HCT116 (cell line): ENCODE results near the gene ASMTL. TPM values are rescaled to one million over a fixed set of nuclear protein-coding genes. Genes with fewer than 3 reads are reported as not detected.
A peak's percentile ranks its signal among the peaks of the same experiment; 100 is the strongest.

Experiments
- ATAC-seq: fragments of 200-7000 bp; cut with Tn5 transposase; 2 replicates; pipeline ENCODE4 v1.9.1; 2020; ENCODE audit warnings: mild to moderate bottlenecking, moderate library complexity
- BruUV-seq: library from RNA; stranded (reverse); fragments of 400-500 nt; replicated peaks from 2 replicates; lab custom pipeline; 2021; lab: Mats Ljungman, UMichigan
- CTCF ChIA-PET: fragments of 300-600 bp; sonication (Branson Sonifier 250); formaldehyde crosslinking; loops from one replicate; lab custom pipeline; 2021; ENCODE audit warnings: antibody characterized with exemption; lab: Charles Lee
- POLR2A ChIA-PET: fragments of 300-600, 350-600 bp; sonication (Branson Sonifier 250); formaldehyde crosslinking; loops from one replicate; lab custom pipeline; 2021; ENCODE audit warnings: antibody characterized with exemption; lab: Charles Lee
- RAD21 ChIA-PET, 2 experiments: fragments of 300-600 bp; sonication (Branson Sonifier 250); formaldehyde crosslinking; loops; one replicate each; lab custom pipeline; 2023; ENCODE audit warnings: low total read pairs in 2 of 2; ENCODE audit not compliant: uncharacterized antibody in 2 of 2, unreplicated experiment in 2 of 2, low non-redundant PET in 1 of 2; lab: Charles Lee
- DNase-seq: peaks from one replicate; pipeline ENCODE4 v3.0.0-alpha.2; 2010; ENCODE audit warnings: low read depth, low spot score
- H2AFZ ChIP-seq: fragments of 200-600 bp; shearing (Covaris generic), sonication (generic); 2 replicates; pipeline ENCODE4 v1.6.1; 2017; ENCODE audit warnings: low read depth, mixed run types, mixed read lengths, antibody characterized with exemption, low read length; ENCODE audit not compliant: poor library complexity, severe bottlenecking
- H3K27ac ChIP-seq: 2 replicates; pipeline ENCODE4 v1.5.1; 2012; ENCODE audit warnings: low read depth, low read length
- H3K27me3 ChIP-seq: fragments of 200-600 bp; sonication (generic); 2 replicates; pipeline ENCODE4 v1.6.1; 2016; ENCODE audit warnings: mixed run types, low read length, mixed read lengths; ENCODE audit not compliant: insufficient read depth
- H3K36me3 ChIP-seq, 2 experiments: fragments of 200-500 bp in 1 of 2; fragments of 200-600 bp in 1 of 2; sonication (Bioruptor generic) in 1 of 2; sonication (generic) in 1 of 2; 2 replicates each; pipeline versions ENCODE4 v1.5.1 to v1.6.1; 2014 to 2016; ENCODE audit warnings: low read length in 2 of 2, inconsistent platforms in 1 of 2, mixed read lengths in 1 of 2, mixed run types in 1 of 2; ENCODE audit not compliant: insufficient read depth in 2 of 2, control insufficient read depth in 1 of 2
- H3K4me1 ChIP-seq, 2 experiments: fragments of 200-600 bp in 1 of 2; sonication (generic) in 1 of 2; 2 replicates each; pipeline versions ENCODE4 v1.5.1 to v1.6.1; 2012 to 2017; ENCODE audit warnings: low read length in 2 of 2, inconsistent platforms in 1 of 2, mild to moderate bottlenecking in 1 of 2, mixed read lengths in 1 of 2, mixed run types in 1 of 2, moderate library complexity in 1 of 2; ENCODE audit not compliant: insufficient read depth in 2 of 2, control insufficient read depth in 1 of 2
- H3K4me2 ChIP-seq: fragments of 200-600 bp; sonication (generic); 2 replicates; pipeline ENCODE4 v1.6.1; 2017; ENCODE audit warnings: mixed run types, low read length, mixed read lengths
- H3K4me3 ChIP-seq, 2 experiments: fragments of 200-600 bp in 1 of 2; sonication (generic) in 1 of 2; replicated peaks in 1 of 2; 2 replicates each; pipeline ENCODE4 v1.5.1; 2011 to 2016; ENCODE audit warnings: low read length in 2 of 2, control low read depth in 1 of 2, low read depth in 1 of 2, mild to moderate bottlenecking in 1 of 2, mixed read lengths in 1 of 2, mixed run types in 1 of 2
- H3K79me2 ChIP-seq: fragments of 200-600 bp; sonication (generic); 2 replicates; pipeline ENCODE4 v1.6.1; 2017; ENCODE audit warnings: mild to moderate bottlenecking, mixed run types, low read length, moderate library complexity, mixed read lengths; ENCODE audit not compliant: insufficient read depth
- H3K9ac ChIP-seq: fragments of 200-600 bp; sonication (generic); 2 replicates; pipeline ENCODE4 v1.6.1; 2016; ENCODE audit warnings: low read length, mixed read lengths
- H3K9me2 ChIP-seq: fragments of 200-600 bp; sonication (generic), shearing (Covaris generic); 2 replicates; pipeline ENCODE4 v1.6.1; 2017; ENCODE audit warnings: mixed run types, mild to moderate bottlenecking, moderate library complexity; ENCODE audit not compliant: insufficient read depth
- H3K9me3 ChIP-seq, 2 experiments: fragments of 200-500 bp in 1 of 2; fragments of 200-600 bp in 1 of 2; sonication (Bioruptor generic) in 1 of 2; sonication (generic) in 1 of 2; 2 replicates each; pipeline ENCODE4 v1.6.1; 2014 to 2017; ENCODE audit warnings: low read length in 2 of 2, mixed read lengths in 2 of 2, inconsistent platforms in 1 of 2, low read depth in 1 of 2, mild to moderate bottlenecking in 1 of 2, mixed run types in 1 of 2, moderate library complexity in 1 of 2; ENCODE audit not compliant: control insufficient read depth in 1 of 2, insufficient read depth in 1 of 2
- H4K20me1 ChIP-seq: fragments of 200-600 bp; sonication (generic), shearing (Covaris generic); 2 replicates; pipeline ENCODE4 v1.6.1; 2017; ENCODE audit warnings: mixed run types, mild to moderate bottlenecking, moderate library complexity; ENCODE audit not compliant: insufficient read depth
- EGR1 ChIP-seq: IDR thresholded peaks from 2 replicates; pipeline ENCODE4 v1.6.1; 2012; ENCODE audit warnings: low read depth
- EZH2 ChIP-seq: fragments of 200-600 bp; sonication (generic); IDR thresholded peaks from 2 replicates; pipeline ENCODE4 v1.6.1; 2017; ENCODE audit warnings: antibody characterized with exemption, mixed run types
- EZH2phosphoT487 ChIP-seq: fragments of 200-600 bp; IDR thresholded peaks from 2 replicates; pipeline ENCODE4 v1.6.1; 2018; ENCODE audit warnings: antibody characterized with exemption, borderline replicate concordance
- JUND ChIP-seq: IDR thresholded peaks from 2 replicates; pipeline ENCODE4 v1.6.1; 2012
- POLR2A ChIP-seq: IDR thresholded peaks from 2 replicates; pipeline ENCODE4 v1.7.0; 2011; ENCODE audit warnings: borderline replicate concordance; ENCODE audit not compliant: insufficient read depth, insufficient read length; ENCODE audit errors: extremely low read depth
- SP1 ChIP-seq: IDR thresholded peaks from 2 replicates; pipeline ENCODE4 v1.6.1; 2012; ENCODE audit warnings: low read depth
- SRF ChIP-seq: IDR thresholded peaks from 2 replicates; pipeline ENCODE4 v1.6.1; 2012; ENCODE audit warnings: low read depth
- ZFX ChIP-seq: fragments of 450-650 bp; IDR thresholded peaks from 2 replicates; pipeline ENCODE4 v1.6.1; 2017
- ZNF274 ChIP-seq: fragments of 200-500 bp; sonication (Bioruptor generic); IDR thresholded peaks from 2 replicates; pipeline ENCODE4 v1.6.1; 2014; ENCODE audit warnings: mild to moderate bottlenecking, low read depth, low read length, inconsistent platforms
- intact Hi-C: fragments of 100-400 bp; cut with micrococcal nuclease; formaldehyde crosslinking; loops from 2 replicates; pipeline ENCODE4 v1.10.0; 2022
- total RNA-seq: library from RNA; stranded (reverse); gene quantifications from one replicate; pipeline ENCODE4 v1.2.1, GENCODE V29; 2021; ENCODE audit not compliant: unreplicated experiment
- TF ChIP-seq, protein P1 (sequence below): IDR thresholded peaks from 2 replicates; pipeline ENCODE4 v1.6.1; 2012
- TF ChIP-seq, protein P2 (sequence below), 3 experiments: fragments of 200-600 bp in 1 of 3; sonication (generic) in 1 of 3; IDR thresholded peaks in 2 of 3; conservative IDR thresholded peaks in 1 of 3; 2 replicates each; pipeline ENCODE4 v1.5.1; 2012 to 2017; ENCODE audit warnings: low read depth in 2 of 3, low read length in 2 of 3, antibody characterized with exemption in 1 of 3, borderline replicate concordance in 1 of 3, control low read depth in 1 of 3, mild to moderate bottlenecking in 1 of 3, mixed read lengths in 1 of 3, mixed run types in 1 of 3, moderate library complexity in 1 of 3; ENCODE audit not compliant: insufficient read depth in 1 of 3
- TF ChIP-seq, protein P3 (sequence below): IDR thresholded peaks from 2 replicates; pipeline ENCODE4 v1.6.1; 2012; ENCODE audit warnings: low read depth
- TF ChIP-seq, protein P4 (sequence below): IDR thresholded peaks from 2 replicates; pipeline ENCODE4 v1.6.1; 2012
- TF ChIP-seq, protein P5 (sequence below): IDR thresholded peaks from 2 replicates; pipeline ENCODE4 v1.6.1; 2011; ENCODE audit warnings: mild to moderate bottlenecking, low read length, moderate library complexity; ENCODE audit not compliant: insufficient replicate concordance; ENCODE audit errors: extremely low read depth

ASMTL gene
- total RNA-seq, 1 experiment from 2014 or later: 59.6 TPM

DNA sequence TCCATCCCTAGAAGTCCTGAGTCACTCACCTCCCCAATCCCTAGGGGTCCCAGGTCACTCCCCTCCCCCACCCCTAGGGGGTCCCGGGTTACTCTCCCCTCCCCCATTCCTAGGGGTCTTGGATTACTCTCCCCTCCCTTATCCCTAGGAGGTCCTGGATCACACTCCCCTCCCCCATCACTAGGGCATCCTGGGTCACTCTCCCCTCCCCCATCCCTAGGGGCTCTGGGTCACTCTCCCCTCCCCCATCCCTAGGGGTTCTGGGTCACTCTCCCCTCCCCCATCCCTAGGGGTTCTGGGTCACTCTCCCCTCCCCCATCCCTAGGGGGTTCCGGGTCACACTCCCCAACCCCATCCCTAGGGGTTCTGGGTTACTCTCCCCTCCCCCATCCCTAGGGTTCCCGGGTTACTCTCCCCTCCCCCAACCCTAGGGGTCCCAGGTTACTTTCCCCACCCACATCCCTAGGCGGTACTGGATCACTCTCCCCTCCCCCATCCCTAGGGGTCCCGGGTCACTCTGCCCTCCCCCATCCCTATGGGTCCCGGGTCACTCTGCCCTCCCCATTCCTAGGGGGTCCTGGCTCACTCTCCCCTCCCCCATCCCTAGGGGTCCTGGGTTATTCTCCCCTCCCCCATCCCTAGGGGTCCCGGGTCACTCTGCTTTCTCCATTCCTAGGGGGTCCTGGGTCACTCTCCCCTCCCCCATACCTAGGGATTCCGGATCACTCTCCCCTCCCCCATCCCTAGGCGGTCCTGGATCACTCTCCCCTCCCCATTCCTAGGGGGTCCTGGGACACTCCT is 2.1 kb downstream of the ASMTL start:
- no peak for TF ChIP-seq JUND
- TF ChIP-seq, protein P1, sequence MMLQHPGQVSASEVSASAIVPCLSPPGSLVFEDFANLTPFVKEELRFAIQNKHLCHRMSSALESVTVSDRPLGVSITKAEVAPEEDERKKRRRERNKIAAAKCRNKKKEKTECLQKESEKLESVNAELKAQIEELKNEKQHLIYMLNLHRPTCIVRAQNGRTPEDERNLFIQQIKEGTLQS: no peak
- no peak for TF ChIP-seq ZFX
- TF ChIP-seq, protein P2, sequence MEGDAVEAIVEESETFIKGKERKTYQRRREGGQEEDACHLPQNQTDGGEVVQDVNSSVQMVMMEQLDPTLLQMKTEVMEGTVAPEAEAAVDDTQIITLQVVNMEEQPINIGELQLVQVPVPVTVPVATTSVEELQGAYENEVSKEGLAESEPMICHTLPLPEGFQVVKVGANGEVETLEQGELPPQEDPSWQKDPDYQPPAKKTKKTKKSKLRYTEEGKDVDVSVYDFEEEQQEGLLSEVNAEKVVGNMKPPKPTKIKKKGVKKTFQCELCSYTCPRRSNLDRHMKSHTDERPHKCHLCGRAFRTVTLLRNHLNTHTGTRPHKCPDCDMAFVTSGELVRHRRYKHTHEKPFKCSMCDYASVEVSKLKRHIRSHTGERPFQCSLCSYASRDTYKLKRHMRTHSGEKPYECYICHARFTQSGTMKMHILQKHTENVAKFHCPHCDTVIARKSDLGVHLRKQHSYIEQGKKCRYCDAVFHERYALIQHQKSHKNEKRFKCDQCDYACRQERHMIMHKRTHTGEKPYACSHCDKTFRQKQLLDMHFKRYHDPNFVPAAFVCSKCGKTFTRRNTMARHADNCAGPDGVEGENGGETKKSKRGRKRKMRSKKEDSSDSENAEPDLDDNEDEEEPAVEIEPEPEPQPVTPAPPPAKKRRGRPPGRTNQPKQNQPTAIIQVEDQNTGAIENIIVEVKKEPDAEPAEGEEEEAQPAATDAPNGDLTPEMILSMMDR (IDR thresholded peaks at IDR 0.05 in 2 of 3, conservative IDR thresholded peaks at IDR 0.05 in 1 of 3; ENCODE audit: borderline replicate concordance in 1 of 3, insufficient read depth in 1 of 3, low read depth in 2 of 3, low read length in 2 of 3): no peak
- TF ChIP-seq SP1: no peak
- no peak for TF ChIP-seq POLR2A
- TF ChIP-seq EZH2: no peak
- TF ChIP-seq, protein P3, sequence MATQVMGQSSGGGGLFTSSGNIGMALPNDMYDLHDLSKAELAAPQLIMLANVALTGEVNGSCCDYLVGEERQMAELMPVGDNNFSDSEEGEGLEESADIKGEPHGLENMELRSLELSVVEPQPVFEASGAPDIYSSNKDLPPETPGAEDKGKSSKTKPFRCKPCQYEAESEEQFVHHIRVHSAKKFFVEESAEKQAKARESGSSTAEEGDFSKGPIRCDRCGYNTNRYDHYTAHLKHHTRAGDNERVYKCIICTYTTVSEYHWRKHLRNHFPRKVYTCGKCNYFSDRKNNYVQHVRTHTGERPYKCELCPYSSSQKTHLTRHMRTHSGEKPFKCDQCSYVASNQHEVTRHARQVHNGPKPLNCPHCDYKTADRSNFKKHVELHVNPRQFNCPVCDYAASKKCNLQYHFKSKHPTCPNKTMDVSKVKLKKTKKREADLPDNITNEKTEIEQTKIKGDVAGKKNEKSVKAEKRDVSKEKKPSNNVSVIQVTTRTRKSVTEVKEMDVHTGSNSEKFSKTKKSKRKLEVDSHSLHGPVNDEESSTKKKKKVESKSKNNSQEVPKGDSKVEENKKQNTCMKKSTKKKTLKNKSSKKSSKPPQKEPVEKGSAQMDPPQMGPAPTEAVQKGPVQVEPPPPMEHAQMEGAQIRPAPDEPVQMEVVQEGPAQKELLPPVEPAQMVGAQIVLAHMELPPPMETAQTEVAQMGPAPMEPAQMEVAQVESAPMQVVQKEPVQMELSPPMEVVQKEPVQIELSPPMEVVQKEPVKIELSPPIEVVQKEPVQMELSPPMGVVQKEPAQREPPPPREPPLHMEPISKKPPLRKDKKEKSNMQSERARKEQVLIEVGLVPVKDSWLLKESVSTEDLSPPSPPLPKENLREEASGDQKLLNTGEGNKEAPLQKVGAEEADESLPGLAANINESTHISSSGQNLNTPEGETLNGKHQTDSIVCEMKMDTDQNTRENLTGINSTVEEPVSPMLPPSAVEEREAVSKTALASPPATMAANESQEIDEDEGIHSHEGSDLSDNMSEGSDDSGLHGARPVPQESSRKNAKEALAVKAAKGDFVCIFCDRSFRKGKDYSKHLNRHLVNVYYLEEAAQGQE: no peak
- TF ChIP-seq ZNF274: no peak
- no peak for TF ChIP-seq EGR1
- TF ChIP-seq, protein P4, sequence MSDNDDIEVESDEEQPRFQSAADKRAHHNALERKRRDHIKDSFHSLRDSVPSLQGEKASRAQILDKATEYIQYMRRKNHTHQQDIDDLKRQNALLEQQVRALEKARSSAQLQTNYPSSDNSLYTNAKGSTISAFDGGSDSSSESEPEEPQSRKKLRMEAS: no peak
- TF ChIP-seq EZH2phosphoT487: no peak
- TF ChIP-seq, protein P5, sequence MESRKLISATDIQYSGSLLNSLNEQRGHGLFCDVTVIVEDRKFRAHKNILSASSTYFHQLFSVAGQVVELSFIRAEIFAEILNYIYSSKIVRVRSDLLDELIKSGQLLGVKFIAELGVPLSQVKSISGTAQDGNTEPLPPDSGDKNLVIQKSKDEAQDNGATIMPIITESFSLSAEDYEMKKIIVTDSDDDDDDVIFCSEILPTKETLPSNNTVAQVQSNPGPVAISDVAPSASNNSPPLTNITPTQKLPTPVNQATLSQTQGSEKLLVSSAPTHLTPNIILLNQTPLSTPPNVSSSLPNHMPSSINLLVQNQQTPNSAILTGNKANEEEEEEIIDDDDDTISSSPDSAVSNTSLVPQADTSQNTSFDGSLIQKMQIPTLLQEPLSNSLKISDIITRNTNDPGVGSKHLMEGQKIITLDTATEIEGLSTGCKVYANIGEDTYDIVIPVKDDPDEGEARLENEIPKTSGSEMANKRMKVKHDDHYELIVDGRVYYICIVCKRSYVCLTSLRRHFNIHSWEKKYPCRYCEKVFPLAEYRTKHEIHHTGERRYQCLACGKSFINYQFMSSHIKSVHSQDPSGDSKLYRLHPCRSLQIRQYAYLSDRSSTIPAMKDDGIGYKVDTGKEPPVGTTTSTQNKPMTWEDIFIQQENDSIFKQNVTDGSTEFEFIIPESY: no peak
- TF ChIP-seq SRF: no peak
- ChIA-PET CTCF (no interaction called here), RAD21 (no interaction called here), POLR2A (no interaction called here)
- intact Hi-C loops: loop anchor here (5.0 to 10.0 kb wide), 5 partner anchors 132 to 1177 kb away; no protein-coding TSS in a partner anchor
- Histone ChIP-seq H3K9ac (no peak overlapping the region), H3K9me3 (no peaks in the 10 kb centered on the region; a peak in 1 of 4 replicates), H3K4me3 (no peak overlapping the region), H3K4me2 (peak overlapping the region; percentile 72; the same call in 1 of the 2 replicates), H4K20me1 (no peaks in the 10 kb centered on the region), H3K4me1 (peaks cover 0 to 8% of the 10 kb centered on the region in 2 experiments; a peak in 1 of 4 replicates), H3K27ac (no peak overlapping the region), H3K27me3 (no peaks in the 10 kb centered on the region), H3K79me2 (peaks cover 60% of the 10 kb centered on the region), H3K9me2 (no peaks in the 10 kb centered on the region), H3K36me3 (peaks cover 0 to 15% of the 10 kb centered on the region in 2 experiments; a peak in 1 of 4 replicates), H2AFZ (no peak overlapping the region)
- no TSS peak for BruUV-seq
- no peak for ATAC-seq
- DNase-seq: no peak
